Fibroblast of villous mesenchyme (primary cell): ENCODE results near the gene LUM. TPM values are rescaled to one million over a fixed set of nuclear protein-coding genes. Genes with fewer than 3 reads are reported as not detected.

Experiments used
- DNase-seq: peaks from one replicate; pipeline ENCODE4 v3.0.0-alpha.2; 2010; ENCODE audit warnings: low read depth
- H3K4me3 ChIP-seq: 2 replicates; pipeline ENCODE4 v1.5.1; 2011; ENCODE audit warnings: low read depth, mild to moderate bottlenecking, low read length
- CTCF ChIP-seq: IDR thresholded peaks from 2 replicates; pipeline ENCODE4 v1.5.1; 2012; ENCODE audit warnings: low read depth, mild to moderate bottlenecking, low read length; ENCODE audit not compliant: insufficient read depth
- total RNA-seq: library from RNA; depleted of rRNA; stranded (reverse); fragments of >200 nt; gene quantifications from 2 replicates; pipeline ENCODE4 v1.2.3, GENCODE V29; 2012

Gene LUM
- total RNA-seq, 1 donor, result 603 TPM

GRCh38 chr12:91127751-91128150 is 16.5 kb upstream of the LUM start:
- TF ChIP-seq CTCF, result no peak
- DNase-seq, result no peak
- H3K4me3 ChIP-seq, result no peak overlapping the region

- H3K4me3 ChIP-seq, result no peak overlapping the region
- DNase-seq, result no peak
These were observed 16.0 kb upstream of the LUM start for GRCh38 chr12:91127306-91127705.

GRCh38 chr12:91126516-91126915 is 15.2 kb upstream of the LUM start:
- TF ChIP-seq CTCF, result no peak
- H3K4me3 ChIP-seq, result no peak overlapping the region
- DNase-seq, result no peak

More at GRCh38 chr12:91127306-91127705, 16.0 kb upstream of the LUM start:
- TF ChIP-seq CTCF, result no peak

- H3K4me3 ChIP-seq, result no peak overlapping the region
- DNase-seq, result no peak
- no peak for TF ChIP-seq CTCF
These were observed 12.1 kb upstream of the LUM start for GRCh38 chr12:91123236-91123916.

GRCh38 chr12:91120781-91121180 is 9.5 kb upstream of the LUM start:
- DNase-seq, result no peak
- H3K4me3 ChIP-seq, result no peak overlapping the region
- no peak for TF ChIP-seq CTCF

GRCh38 chr12:91119089-91119488 is 7.8 kb upstream of the LUM start:
- H3K4me3 ChIP-seq, result no peak overlapping the region
- peak; percentile 59 for DNase-seq
- TF ChIP-seq CTCF, result no peak

GRCh38 chr12:91113621-91114020 is 2.3 kb upstream of the LUM start:
- no peak overlapping the region for H3K4me3 ChIP-seq
- no peak for TF ChIP-seq CTCF
- no peak for DNase-seq
